Measurements from ENCODE around the gene DDX42.

The DDX42 gene

DNA sequence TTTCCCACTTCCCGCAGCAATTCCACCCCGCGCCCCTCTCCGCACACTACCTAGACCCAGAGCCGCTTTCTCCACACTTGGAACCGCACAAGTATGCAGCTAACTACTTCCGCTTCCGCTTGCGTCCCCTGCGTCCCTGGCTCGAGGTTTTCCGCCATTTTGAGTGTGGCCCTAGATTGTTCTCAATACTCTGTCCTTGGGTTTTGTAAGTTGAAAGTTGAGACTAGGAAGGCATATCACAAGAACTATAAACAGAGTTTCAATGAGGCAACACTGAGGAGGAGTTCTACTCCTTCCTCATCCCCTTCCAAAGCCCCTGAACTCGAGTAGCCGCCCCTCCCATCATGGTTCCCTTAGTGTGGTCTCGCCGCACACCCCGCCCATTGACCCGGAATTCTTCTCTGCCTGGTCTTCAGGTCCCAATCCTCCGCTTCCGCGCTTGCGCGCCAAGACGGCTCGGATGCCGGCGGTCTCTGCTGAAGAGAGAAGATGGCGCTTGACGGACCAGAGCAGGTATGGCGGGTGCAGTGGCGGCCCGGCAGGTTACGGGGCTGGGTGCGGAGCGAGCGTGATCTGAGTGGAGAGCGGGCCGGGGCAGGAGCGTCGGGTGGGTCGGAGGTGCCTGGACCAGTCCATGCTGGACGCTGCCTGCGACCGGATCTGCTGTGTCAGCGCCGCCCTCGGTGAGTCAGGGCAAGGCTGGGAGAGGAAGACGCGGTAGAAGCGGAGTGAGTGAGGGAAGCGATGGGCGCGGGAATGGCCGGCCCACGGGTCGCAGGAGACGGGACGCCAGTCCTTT lies 53.2 kb downstream of the DDX42 start, which contains the start of the genes FTSJ3 and PSMC5:
Gene FTSJ3 (minus strand): TSS at position 662 of the 799 bp plus-strand sequence. CDS start 761 bp downstream, outside the sequence.
Gene PSMC5 (plus strand): TSS at position 430 of the 799 bp plus-strand sequence. CDS start 60 bp downstream, at position 490.
- Histone ChIP-seq H3K9me3 (ENCODE audit: control insufficient read depth, low read depth, low read length) (no peaks in the 10 kb centered on the region), H3K4me1 (ENCODE audit: control insufficient read depth, low read depth, low read length) (peaks cover 4% of the 10 kb centered on the region), H3K27ac (ENCODE audit: low read length) (peak within 1 kb of the TSS; percentile 100), H3K9ac (ENCODE audit: low read length) (peak within 1 kb of the TSS; percentile 97), H3K4me3 (ENCODE audit: low read length) (peak within 1 kb of the TSS; percentile 97), H3K27me3 (ENCODE audit: control insufficient read depth, insufficient read depth, low read length) (no peaks in the 10 kb centered on the region), H3K36me3 (ENCODE audit: control insufficient read depth, low read depth, low read length) (peaks cover 71% of the 10 kb centered on the region)

- Histone ChIP-seq H3K9ac (ENCODE audit: low read length) (peak overlapping the region; percentile 97), H3K4me1 (ENCODE audit: control insufficient read depth, low read depth, low read length) (peaks cover 4% of the 10 kb centered on the region), H3K27me3 (ENCODE audit: control insufficient read depth, insufficient read depth, low read length) (no peaks in the 10 kb centered on the region), H3K36me3 (ENCODE audit: control insufficient read depth, low read depth, low read length) (peaks cover 71% of the 10 kb centered on the region), H3K27ac (ENCODE audit: low read length) (peak overlapping the region; percentile 100), H3K4me3 (ENCODE audit: low read length) (peak overlapping the region; percentile 97), H3K9me3 (ENCODE audit: control insufficient read depth, low read depth, low read length) (no peaks in the 10 kb centered on the region)
Observed at GRCh38 chr17:63827801-63828221, 53.8 kb downstream of the DDX42 start.

DNA sequence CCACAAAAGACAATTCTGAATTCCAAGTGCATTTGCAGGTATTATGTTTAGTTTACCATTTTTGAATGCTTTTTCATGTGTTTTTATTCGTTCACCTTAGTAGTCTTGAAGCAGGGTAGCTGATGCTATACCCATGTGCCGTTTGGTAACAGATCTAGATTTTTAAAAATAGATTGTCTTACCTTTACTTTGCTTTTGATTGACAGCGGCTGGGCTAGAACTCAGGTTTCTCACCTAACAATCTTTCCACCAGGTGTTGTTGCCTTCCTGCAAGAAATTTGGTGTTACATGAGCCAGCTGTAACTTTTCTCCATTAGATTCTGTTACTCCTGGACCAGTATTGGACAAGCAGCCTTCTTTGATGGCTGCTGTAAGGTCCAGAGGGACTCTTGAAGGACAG lies 55.0 kb downstream of the DDX42 start:
- no peak overlapping the region for H3K9ac ChIP-seq (ENCODE audit: low read length)
- H3K4me1 ChIP-seq (ENCODE audit: control insufficient read depth, low read depth, low read length) = peaks cover 4% of the 10 kb centered on the region
- no peak overlapping the region for H3K27ac ChIP-seq (ENCODE audit: low read length)
- H3K27me3 ChIP-seq (ENCODE audit: control insufficient read depth, insufficient read depth, low read length) = no peaks in the 10 kb centered on the region
- peak overlapping the region; percentile 97 for H3K4me3 ChIP-seq (ENCODE audit: low read length)
- no peaks in the 10 kb centered on the region for H3K9me3 ChIP-seq (ENCODE audit: control insufficient read depth, low read depth, low read length)
- H3K36me3 ChIP-seq (ENCODE audit: control insufficient read depth, low read depth, low read length) = peaks cover 72% of the 10 kb centered on the region

DNA sequence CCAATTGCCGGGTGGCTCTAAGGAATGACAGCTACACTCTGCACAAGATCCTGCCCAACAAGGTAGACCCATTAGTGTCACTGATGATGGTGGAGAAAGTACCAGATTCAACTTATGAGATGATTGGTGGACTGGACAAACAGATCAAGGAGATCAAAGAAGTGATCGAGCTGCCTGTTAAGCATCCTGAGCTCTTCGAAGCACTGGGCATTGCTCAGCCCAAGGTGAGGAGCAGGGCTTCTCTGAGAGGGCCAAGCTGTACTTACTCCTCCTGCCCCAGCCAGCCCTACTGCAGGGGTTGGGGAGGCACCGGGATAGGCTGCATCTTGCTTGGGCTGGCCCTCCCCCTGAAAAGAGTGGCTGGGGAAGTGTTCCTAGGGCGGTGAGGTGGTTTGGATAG lies 56.3 kb downstream of the DDX42 start:
- no peak overlapping the region for H3K9ac ChIP-seq (ENCODE audit: low read length)
- H3K4me1 ChIP-seq (ENCODE audit: control insufficient read depth, low read depth, low read length) = peaks cover 4% of the 10 kb centered on the region
- no peaks in the 10 kb centered on the region for H3K9me3 ChIP-seq (ENCODE audit: control insufficient read depth, low read depth, low read length)
- peaks cover 65% of the 10 kb centered on the region for H3K36me3 ChIP-seq (ENCODE audit: control insufficient read depth, low read depth, low read length)
- H3K27ac ChIP-seq (ENCODE audit: low read length) = no peak overlapping the region
- no peak overlapping the region for H3K4me3 ChIP-seq (ENCODE audit: low read length)
- H3K27me3 ChIP-seq (ENCODE audit: control insufficient read depth, insufficient read depth, low read length) = no peaks in the 10 kb centered on the region

GRCh38 chr17:63830904-63831491 lies 57.0 kb downstream of the DDX42 start:
- H3K9ac ChIP-seq (ENCODE audit: low read length) = no peak overlapping the region
- H3K4me3 ChIP-seq (ENCODE audit: low read length) = no peak overlapping the region
- H3K36me3 ChIP-seq (ENCODE audit: control insufficient read depth, low read depth, low read length) = peaks cover 59% of the 10 kb centered on the region
- peaks cover 4% of the 10 kb centered on the region for H3K4me1 ChIP-seq (ENCODE audit: control insufficient read depth, low read depth, low read length)
- H3K27ac ChIP-seq (ENCODE audit: low read length) = no peak overlapping the region
- H3K27me3 ChIP-seq (ENCODE audit: control insufficient read depth, insufficient read depth, low read length) = no peaks in the 10 kb centered on the region
- H3K9me3 ChIP-seq (ENCODE audit: control insufficient read depth, low read depth, low read length) = no peaks in the 10 kb centered on the region

GRCh38 chr17:63831505-63831904 lies 57.5 kb downstream of the DDX42 start:
- Histone ChIP-seq H3K4me3 (ENCODE audit: low read length) (no peak overlapping the region), H3K36me3 (ENCODE audit: control insufficient read depth, low read depth, low read length) (peaks cover 59% of the 10 kb centered on the region), H3K27ac (ENCODE audit: low read length) (no peak overlapping the region), H3K27me3 (ENCODE audit: control insufficient read depth, insufficient read depth, low read length) (no peaks in the 10 kb centered on the region), H3K4me1 (ENCODE audit: control insufficient read depth, low read depth, low read length) (peaks cover 4% of the 10 kb centered on the region), H3K9me3 (ENCODE audit: control insufficient read depth, low read depth, low read length) (no peaks in the 10 kb centered on the region), H3K9ac (ENCODE audit: low read length) (no peak overlapping the region)

- no peak overlapping the region for H3K9ac ChIP-seq (ENCODE audit: low read length)
- H3K36me3 ChIP-seq (ENCODE audit: control insufficient read depth, low read depth, low read length) = peaks cover 63% of the 10 kb centered on the region
- H3K27ac ChIP-seq (ENCODE audit: low read length) = no peak overlapping the region
- no peaks in the 10 kb centered on the region for H3K27me3 ChIP-seq (ENCODE audit: control insufficient read depth, insufficient read depth, low read length)
- no peaks in the 10 kb centered on the region for H3K9me3 ChIP-seq (ENCODE audit: control insufficient read depth, low read depth, low read length)
- no peak overlapping the region for H3K4me3 ChIP-seq (ENCODE audit: low read length)
- peaks cover 4% of the 10 kb centered on the region for H3K4me1 ChIP-seq (ENCODE audit: control insufficient read depth, low read depth, low read length)
Observed at GRCh38 chr17:63832014-63832413, 58.0 kb downstream of the DDX42 start.

- peaks cover 63% of the 10 kb centered on the region for H3K36me3 ChIP-seq (ENCODE audit: control insufficient read depth, low read depth, low read length)
- no peak overlapping the region for H3K4me3 ChIP-seq (ENCODE audit: low read length)
- H3K27me3 ChIP-seq (ENCODE audit: control insufficient read depth, insufficient read depth, low read length) = no peaks in the 10 kb centered on the region
- no peak overlapping the region for H3K27ac ChIP-seq (ENCODE audit: low read length)
- H3K9me3 ChIP-seq (ENCODE audit: control insufficient read depth, low read depth, low read length) = no peaks in the 10 kb centered on the region
- no peak overlapping the region for H3K9ac ChIP-seq (ENCODE audit: low read length)
- H3K4me1 ChIP-seq (ENCODE audit: control insufficient read depth, low read depth, low read length) = peaks cover 4% of the 10 kb centered on the region
Observed at GRCh38 chr17:63832455-63832854, 58.5 kb downstream of the DDX42 start.

DNA sequence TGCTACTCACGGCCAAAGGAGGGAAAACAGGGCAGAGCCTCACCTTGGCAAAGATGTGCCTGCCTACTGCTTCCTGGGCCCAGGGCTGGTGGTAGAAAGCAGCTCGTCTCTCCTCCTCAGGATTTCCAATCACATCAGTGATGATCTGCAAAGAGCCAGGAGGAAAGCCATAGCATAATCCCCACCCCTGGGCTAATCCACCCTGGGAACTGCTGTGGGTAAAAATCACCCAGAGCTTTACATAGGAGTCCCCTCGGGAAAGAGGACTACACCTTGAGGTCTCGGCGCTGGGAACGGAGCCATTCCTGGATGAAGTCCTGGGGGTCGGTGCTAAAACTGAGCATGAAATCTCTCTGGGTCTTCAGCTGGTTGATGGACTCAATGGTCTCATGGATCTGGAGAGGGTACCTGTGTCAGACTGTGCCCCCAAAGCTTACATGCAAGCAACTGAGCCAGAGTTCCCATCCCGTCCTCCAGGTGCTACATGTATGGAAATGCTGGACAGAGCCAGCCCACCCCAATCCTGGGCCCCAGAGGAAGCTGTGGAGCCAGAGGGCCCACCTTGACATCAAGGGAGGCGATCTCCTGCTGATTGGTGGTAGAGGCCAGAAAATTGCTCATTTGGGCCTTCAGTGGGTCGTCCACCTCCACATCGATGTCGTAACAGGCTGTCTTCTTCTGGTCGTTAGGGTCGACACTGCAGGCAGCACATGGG lies 59.2 kb downstream of the DDX42 start:
- Histone ChIP-seq H3K27me3 (ENCODE audit: control insufficient read depth, insufficient read depth, low read length) (no peaks in the 10 kb centered on the region), H3K4me3 (ENCODE audit: low read length) (no peak overlapping the region), H3K9ac (ENCODE audit: low read length) (no peak overlapping the region), H3K36me3 (ENCODE audit: control insufficient read depth, low read depth, low read length) (peaks cover 63% of the 10 kb centered on the region), H3K27ac (ENCODE audit: low read length) (no peak overlapping the region), H3K4me1 (ENCODE audit: control insufficient read depth, low read depth, low read length) (peaks cover 4% of the 10 kb centered on the region), H3K9me3 (ENCODE audit: control insufficient read depth, low read depth, low read length) (no peaks in the 10 kb centered on the region)

DNA sequence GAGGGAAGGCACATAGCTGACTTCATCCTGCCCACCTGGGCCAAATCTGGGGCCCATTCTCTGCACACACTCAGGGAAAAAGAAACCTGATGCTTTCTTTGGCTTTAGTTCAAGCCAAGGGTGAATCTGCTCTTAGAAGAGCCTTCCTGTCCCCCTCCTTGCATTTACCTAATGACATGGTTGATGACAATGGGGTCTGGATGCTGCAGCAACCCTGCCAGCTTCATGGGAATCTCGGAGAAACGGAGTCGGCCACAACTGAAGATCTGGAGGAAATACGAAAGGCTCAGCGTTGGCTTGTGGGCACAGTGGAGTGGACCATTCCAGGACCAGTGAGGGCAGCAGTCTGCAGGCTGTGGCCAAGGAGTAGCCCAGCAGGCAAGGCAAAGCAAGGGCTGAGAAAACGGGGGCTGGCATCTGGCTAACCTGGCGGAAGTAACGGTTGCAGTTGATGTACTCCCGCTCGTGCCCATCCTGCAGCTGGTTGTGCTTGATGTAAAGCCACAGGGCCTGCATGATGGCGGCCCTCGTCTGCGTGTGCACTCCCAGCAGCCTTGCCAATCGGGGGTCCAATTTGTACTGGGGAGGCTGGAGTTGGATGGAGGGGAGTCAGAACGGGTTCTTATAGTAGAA lies 59.9 kb downstream of the DDX42 start:
- Histone ChIP-seq H3K9ac (ENCODE audit: low read length) (no peak overlapping the region), H3K4me1 (ENCODE audit: control insufficient read depth, low read depth, low read length) (peaks cover 6% of the 10 kb centered on the region), H3K27me3 (ENCODE audit: control insufficient read depth, insufficient read depth, low read length) (no peaks in the 10 kb centered on the region), H3K36me3 (ENCODE audit: control insufficient read depth, low read depth, low read length) (peaks cover 61% of the 10 kb centered on the region), H3K27ac (ENCODE audit: low read length) (no peak overlapping the region), H3K4me3 (ENCODE audit: low read length) (no peak overlapping the region), H3K9me3 (ENCODE audit: control insufficient read depth, low read depth, low read length) (no peaks in the 10 kb centered on the region)

Measured in iPS-18a (cell line).